Activated naive CD4-positive, alpha-beta T cell (primary cell): ENCODE results near the gene EFL1.
A peak's percentile ranks its signal among the peaks of the same experiment; 100 is the strongest.
"Not testable (repeated sequence)": the region's sequence is repeated elsewhere in the genome, so short reads cannot be mapped to it uniquely, and the experiment has no call there.

Experiments used
- DNase-seq, 4 experiments: peaks; one replicate each; lab custom pipeline; 2025; lab: John Stamatoyannopoulos, UW

The EFL1 gene

GRCh38 chr15:82197733-82198594, 64.6 kb downstream of the EFL1 start:
- DNase-seq = peak in 2 of 4 experiments; percentile 13 to 18

- DNase-seq = no peak
These were observed 66.2 kb downstream of the EFL1 start for GRCh38 chr15:82196353-82196752.

GRCh38 chr15:82195818-82196217, 66.7 kb downstream of the EFL1 start:
- not testable (repeated sequence) for DNase-seq

GRCh38 chr15:82194488-82194887, 68.0 kb downstream of the EFL1 start:
- DNase-seq = not testable (repeated sequence)

- DNase-seq = not testable (repeated sequence)
These were observed 69.1 kb downstream of the EFL1 start for GRCh38 chr15:82193435-82193834.

GRCh38 chr15:82192394-82192793, 70.1 kb downstream of the EFL1 start:
- not testable (repeated sequence) for DNase-seq

GRCh38 chr15:82186719-82187406, 75.7 kb downstream of the EFL1 start:
- no peak for DNase-seq

- no peak for DNase-seq
These were observed 76.4 kb downstream of the EFL1 start for GRCh38 chr15:82186161-82186560.

- DNase-seq = no peak
These were observed 77.8 kb downstream of the EFL1 start for GRCh38 chr15:82184776-82185175.

- DNase-seq = no peak
These were observed 78.2 kb downstream of the EFL1 start for GRCh38 chr15:82184355-82184754.

- no peak for DNase-seq
These were observed 79.2 kb downstream of the EFL1 start for GRCh38 chr15:82183121-82184031.

- no peak for DNase-seq
These were observed 81.2 kb downstream of the EFL1 start for GRCh38 chr15:82181371-82181770.

GRCh38 chr15:82178061-82178460, 84.5 kb downstream of the EFL1 start:
- DNase-seq = no peak

GRCh38 chr15:82177291-82178010, 85.1 kb downstream of the EFL1 start:
- no peak for DNase-seq

- DNase-seq = no peak
These were observed 86.0 kb downstream of the EFL1 start for GRCh38 chr15:82176542-82176941.

- no peak for DNase-seq
These were observed 87.9 kb downstream of the EFL1 start for GRCh38 chr15:82174471-82175235.

- no peak for DNase-seq
These were observed 89.4 kb downstream of the EFL1 start for GRCh38 chr15:82173108-82173507.

GRCh38 chr15:82172506-82172905, 90.0 kb downstream of the EFL1 start:
- DNase-seq = no peak

GRCh38 chr15:82168757-82169156, 93.8 kb downstream of the EFL1 start:
- no peak for DNase-seq

GRCh38 chr15:82168296-82168695, 94.2 kb downstream of the EFL1 start:
- DNase-seq = no peak

GRCh38 chr15:82165948-82166376, 96.6 kb downstream of the EFL1 start:
- no peak for DNase-seq
